HG03457 (cell line): ENCODE results near the gene FN1.
A peak's percentile ranks its signal among the peaks of the same experiment; 100 is the strongest.

ENCODE experiments used
- ATAC-seq: cut with Tn5 transposase; IDR thresholded peaks from one replicate; pipeline ENCODE4 v1.9.1; 2021; ENCODE audit warnings: moderate number of reproducible peaks; ENCODE audit not compliant: unreplicated experiment

Gene FN1

DNA sequence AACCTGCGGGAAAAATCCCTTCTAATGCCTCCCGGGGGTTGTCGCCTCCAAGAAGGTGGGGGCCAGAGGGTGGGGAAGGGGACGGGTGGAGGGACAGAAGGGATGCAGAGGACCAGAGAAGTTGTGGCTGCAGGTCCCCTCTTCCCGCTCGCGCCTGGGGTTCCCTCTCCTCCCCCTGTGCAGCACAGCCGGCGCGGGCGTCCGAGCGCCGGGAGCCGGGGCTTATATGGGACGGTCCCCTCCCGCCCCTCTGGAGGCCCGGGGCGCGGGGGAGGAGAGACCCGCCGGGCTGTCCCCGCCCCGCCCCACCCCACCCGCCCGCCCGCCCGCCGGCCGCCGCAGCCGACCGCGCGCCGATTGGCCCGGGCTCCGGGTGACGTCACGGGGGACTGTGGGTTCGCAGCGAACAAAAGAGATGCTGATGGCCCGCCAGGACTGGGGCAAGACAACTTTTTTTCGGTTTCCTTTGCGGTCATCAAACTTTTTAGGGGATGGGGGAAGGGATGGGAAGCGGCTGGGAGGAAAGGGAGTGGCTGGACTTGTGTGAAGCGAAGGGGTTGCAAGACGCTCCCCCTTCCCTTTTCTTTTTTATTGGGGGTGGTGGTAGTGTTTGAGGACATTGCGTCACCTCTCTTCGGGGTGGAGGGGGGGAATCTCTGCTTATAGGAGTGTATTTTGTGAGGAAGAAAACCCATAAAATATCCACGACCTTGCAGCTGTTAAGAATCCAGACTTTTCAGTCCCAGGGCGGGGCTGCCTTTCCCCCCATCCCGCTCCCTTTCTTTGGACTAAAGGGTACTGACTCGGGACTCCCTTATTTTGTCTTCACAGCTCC lies at the start of gene FN1:
FN1 (minus strand) TSS at position 199 of the 835 bp plus-strand sequence. CDS start 266 bp downstream, outside the sequence.
- ATAC-seq = peak; percentile 78

DNA sequence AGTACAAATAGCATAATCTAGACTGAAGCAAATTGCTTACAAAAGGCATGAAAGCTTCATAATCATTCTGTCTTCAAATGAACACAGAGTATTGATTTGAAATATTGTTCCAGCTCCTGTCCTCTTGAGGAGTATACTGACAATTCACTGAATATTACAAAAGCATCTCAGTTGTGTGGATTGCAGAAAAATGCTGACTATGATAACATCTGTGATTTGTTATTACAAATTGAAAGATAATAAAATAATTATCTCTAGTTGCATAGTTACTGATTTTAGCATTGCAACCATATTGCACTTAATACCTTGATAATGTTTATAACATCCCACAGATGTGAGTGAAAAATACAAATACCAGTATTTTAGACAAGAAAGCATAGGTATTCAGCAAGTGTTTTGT lies 49.2 kb upstream of the FN1 start:
- no peak for ATAC-seq

- ATAC-seq = no peak
Measured at GRCh38 chr2:215484570-215484969, 48.7 kb upstream of the FN1 start.

GRCh38 chr2:215483431-215483830 lies 47.6 kb upstream of the FN1 start:
- ATAC-seq = no peak

- ATAC-seq = no peak
Measured at GRCh38 chr2:215479536-215480240, 43.8 kb upstream of the FN1 start.

GRCh38 chr2:215479121-215479520 lies 43.3 kb upstream of the FN1 start:
- no peak for ATAC-seq

DNA sequence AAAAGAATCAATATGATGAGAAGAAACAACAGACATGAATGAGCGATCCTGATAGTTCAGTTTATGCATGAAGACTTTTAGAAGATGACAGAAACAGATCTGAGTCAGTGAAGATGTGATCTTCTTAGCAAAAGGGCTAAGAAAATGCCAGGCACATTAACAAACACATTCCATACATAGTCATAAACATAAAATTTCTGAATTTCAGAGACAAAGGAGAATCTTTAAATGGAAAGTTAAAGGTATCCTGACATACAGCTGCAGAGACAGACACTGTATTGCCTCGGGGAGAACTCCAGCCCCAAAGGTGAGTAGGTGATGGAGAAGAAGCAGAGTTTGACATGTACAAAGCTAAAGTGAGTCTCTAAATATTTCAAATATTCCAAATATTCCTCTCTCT lies 40.6 kb upstream of the FN1 start:
- no peak for ATAC-seq

GRCh38 chr2:215466097-215466909 lies 30.4 kb upstream of the FN1 start:
- ATAC-seq = no peak

DNA sequence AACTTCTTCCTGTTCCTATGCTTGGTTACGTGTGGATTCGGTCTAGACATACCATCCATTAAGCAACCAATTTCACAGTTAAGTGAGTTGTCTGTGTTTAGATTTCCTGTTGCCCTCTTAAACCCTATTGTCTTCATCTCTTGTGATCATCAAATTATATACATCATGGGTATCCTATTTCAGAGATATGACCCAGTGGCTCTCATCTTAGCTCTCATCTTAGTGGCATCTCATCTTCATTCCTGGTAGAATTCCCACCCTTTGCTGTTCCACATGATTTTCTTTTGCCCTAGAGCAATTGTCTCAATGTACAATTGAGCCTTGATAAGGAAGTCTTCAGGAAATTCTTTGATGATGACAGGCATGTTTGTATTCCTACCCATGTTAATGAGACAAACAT lies 29.4 kb upstream of the FN1 start:
- no peak for ATAC-seq

- ATAC-seq = no peak
Measured at GRCh38 chr2:215461836-215462532, 26.1 kb upstream of the FN1 start.

DNA sequence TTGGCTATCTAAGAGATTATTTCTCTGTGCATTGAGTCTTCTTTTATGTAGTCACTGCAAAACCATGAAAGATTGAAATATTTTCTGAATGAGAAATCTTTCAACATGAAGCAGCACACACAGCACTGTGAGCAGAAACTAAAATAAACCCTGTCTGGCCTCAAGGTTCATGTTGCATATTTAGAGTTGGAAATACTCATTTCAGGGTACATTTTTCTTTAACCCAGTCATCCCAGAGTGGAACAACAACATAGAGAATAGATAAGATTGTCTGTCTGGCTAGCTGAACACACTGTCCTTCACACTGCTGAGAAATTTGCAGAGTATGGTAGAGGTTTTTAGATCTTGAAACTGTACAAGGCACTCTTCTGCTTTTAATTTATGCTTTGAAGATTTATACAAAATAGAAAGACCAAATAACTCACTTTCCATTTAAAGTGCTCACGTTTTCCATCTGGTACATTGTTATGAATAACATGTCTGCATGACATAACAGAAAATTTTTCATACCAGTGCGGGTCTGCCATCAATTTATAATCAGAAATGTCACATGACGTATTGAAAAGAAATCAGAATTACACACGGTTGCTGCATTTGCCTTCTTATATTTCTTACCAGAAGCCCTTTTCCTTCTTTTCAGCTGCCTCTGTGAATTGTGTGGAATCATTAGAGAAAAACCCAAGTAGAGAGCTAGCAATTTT lies 25.0 kb upstream of the FN1 start:
- ATAC-seq = no peak

GRCh38 chr2:215455958-215456357 lies 20.1 kb upstream of the FN1 start:
- no peak for ATAC-seq

DNA sequence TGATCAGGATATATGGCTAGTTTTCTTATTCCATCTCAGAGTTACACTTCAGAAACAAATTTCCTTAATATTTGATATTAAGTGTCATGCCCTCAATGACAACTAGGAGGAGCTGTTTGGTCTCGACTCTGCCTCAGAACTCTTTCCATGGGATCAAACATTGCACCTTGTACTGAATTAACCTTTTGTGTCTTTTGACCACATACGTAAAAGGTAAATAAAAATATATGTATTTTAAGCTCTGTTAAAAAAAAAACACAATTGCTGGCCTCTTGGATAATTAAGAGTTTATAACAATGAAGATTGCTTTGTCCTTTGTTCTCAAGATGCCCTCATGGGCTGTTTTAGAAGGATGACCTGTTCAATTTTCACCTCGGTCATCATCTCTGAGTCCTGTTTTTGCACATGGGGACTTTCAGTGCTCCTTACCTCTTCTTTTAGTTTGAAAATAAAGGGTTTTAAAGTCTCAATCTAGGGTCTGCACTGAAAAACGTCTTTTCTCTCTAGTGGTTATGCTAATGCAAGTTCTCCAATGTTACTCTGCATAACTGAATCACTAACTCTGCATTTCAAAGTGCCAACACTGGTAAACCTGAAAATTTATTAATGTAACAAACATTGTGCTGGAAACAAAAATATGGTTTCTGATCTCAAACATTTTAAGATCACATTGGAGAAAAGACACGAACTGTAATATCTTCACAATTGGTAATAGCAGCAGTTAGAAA lies 18.8 kb upstream of the FN1 start:
- ATAC-seq = no peak

DNA sequence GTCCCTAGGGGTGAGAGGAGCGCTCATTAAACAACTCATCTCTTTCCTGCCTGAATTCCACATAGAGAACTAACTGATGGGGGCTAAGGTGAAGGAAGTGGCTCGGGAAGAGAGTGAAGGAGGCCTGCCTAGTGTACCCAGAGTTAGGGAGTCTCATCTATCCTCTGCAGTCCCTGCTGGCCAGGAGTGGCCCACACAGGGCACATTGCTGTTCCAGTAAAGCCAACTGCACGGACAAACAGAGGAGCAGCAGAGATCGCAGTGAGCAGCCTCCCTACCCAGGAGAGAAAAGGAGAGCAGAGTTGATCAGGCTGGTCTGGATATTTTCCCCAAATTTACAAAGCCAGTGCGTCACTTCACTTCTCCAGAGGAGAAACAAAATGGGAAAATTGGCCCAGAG lies 16.9 kb upstream of the FN1 start:
- no peak for ATAC-seq

GRCh38 chr2:215451012-215451756 lies 15.3 kb upstream of the FN1 start:
- no peak for ATAC-seq

- ATAC-seq = no peak
Measured at GRCh38 chr2:215450188-215451011, 14.5 kb upstream of the FN1 start.

GRCh38 chr2:215447673-215448081 lies 11.8 kb upstream of the FN1 start:
- no peak for ATAC-seq

- no peak for ATAC-seq
Measured at GRCh38 chr2:215447056-215447455, 11.2 kb upstream of the FN1 start.
